Bronchial epithelial cell (primary cell): Measurements from ENCODE around the gene DNAH14. TPM values are rescaled to one million over a fixed set of nuclear protein-coding genes. Genes with fewer than 3 reads are reported as not detected.
"Not testable (repeated sequence)": the region's sequence is repeated elsewhere in the genome, so short reads cannot be mapped to it uniquely, and the experiment has no call there.

Source experiments
- DNase-seq: peaks from one replicate; pipeline ENCODE4 v3.0.0-alpha.2; 2010; ENCODE audit warnings: low read depth
- FAIRE-seq: peaks from 2 replicates; lab custom pipeline; 2011; peaks lifted over from hg19 to GRCh38; lab: Jason Lieb, UNC
- H3K27me3 ChIP-seq: 2 replicates; pipeline ENCODE4 v1.5.1; 2011; ENCODE audit warnings: low read length; ENCODE audit not compliant: control insufficient read depth, insufficient read depth
- H3K36me3 ChIP-seq: 2 replicates; pipeline ENCODE4 v1.5.1; 2011; ENCODE audit warnings: low read length; ENCODE audit not compliant: control insufficient read depth, insufficient read depth
- H3K4me3 ChIP-seq: 2 replicates; pipeline ENCODE4 v1.5.1; 2011; ENCODE audit warnings: mild to moderate bottlenecking, low read depth, low read length, control low read depth
- total RNA-seq: library from RNA; depleted of rRNA; stranded (reverse); fragments of >200 nt; gene quantifications from 2 replicates; pipeline ENCODE4 v1.2.1, GENCODE V29; 2014
- TF ChIP-seq, protein P1 (sequence below): IDR thresholded peaks from 2 replicates; pipeline ENCODE4 v1.5.1; 2011; ENCODE audit warnings: mild to moderate bottlenecking, moderate library complexity, low read length, control low read depth, inconsistent platforms; ENCODE audit not compliant: insufficient read depth, severe bottlenecking

Gene DNAH14
- total RNA-seq, 1 donor from 2014 or later, result 10.5 TPM

- Histone ChIP-seq H3K27me3 (no peaks in the 10 kb centered on the region), H3K36me3 (no peaks in the 10 kb centered on the region), H3K4me3 (no peak overlapping the region)
- TF ChIP-seq, protein P1, sequence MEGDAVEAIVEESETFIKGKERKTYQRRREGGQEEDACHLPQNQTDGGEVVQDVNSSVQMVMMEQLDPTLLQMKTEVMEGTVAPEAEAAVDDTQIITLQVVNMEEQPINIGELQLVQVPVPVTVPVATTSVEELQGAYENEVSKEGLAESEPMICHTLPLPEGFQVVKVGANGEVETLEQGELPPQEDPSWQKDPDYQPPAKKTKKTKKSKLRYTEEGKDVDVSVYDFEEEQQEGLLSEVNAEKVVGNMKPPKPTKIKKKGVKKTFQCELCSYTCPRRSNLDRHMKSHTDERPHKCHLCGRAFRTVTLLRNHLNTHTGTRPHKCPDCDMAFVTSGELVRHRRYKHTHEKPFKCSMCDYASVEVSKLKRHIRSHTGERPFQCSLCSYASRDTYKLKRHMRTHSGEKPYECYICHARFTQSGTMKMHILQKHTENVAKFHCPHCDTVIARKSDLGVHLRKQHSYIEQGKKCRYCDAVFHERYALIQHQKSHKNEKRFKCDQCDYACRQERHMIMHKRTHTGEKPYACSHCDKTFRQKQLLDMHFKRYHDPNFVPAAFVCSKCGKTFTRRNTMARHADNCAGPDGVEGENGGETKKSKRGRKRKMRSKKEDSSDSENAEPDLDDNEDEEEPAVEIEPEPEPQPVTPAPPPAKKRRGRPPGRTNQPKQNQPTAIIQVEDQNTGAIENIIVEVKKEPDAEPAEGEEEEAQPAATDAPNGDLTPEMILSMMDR, result no peak
- FAIRE-seq, result no peak
- DNase-seq, result no peak
These were observed 9.2 kb downstream of the DNAH14 start for GRCh38 chr1:224938652-224939051.

GRCh38 chr1:224939844-224940425 lies 10.5 kb downstream of the DNAH14 start:
- no peak for FAIRE-seq
- DNase-seq, result no peak

DNA sequence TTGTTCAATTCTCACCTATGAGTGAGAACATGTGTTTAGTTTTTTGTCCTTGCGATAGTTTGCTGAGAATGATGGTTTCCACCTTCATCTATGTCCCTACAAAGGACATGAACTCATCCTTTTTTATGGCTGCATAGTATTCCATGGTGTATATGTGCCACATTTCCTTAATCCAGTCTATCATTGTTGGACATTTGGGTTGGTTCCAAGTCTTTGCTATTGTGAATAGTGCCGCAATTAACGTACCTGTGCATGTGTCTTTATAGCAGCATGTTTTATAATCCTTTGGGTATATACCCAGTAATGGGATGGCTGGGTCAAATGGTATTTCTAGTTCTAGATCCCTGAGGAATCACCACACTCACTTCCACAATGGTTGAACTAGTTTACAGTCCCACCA lies 11.3 kb downstream of the DNAH14 start:
- H3K4me3 ChIP-seq, DNase-seq, FAIRE-seq, H3K36me3 ChIP-seq, H3K27me3 ChIP-seq: not testable (repeated sequence)

More at GRCh38 chr1:224939844-224940425, 10.5 kb downstream of the DNAH14 start:
- H3K27me3 ChIP-seq, result no peaks in the 10 kb centered on the region
- H3K4me3 ChIP-seq, result no peak overlapping the region
- H3K36me3 ChIP-seq, result no peaks in the 10 kb centered on the region
- TF ChIP-seq, protein P1, result no peak

DNA sequence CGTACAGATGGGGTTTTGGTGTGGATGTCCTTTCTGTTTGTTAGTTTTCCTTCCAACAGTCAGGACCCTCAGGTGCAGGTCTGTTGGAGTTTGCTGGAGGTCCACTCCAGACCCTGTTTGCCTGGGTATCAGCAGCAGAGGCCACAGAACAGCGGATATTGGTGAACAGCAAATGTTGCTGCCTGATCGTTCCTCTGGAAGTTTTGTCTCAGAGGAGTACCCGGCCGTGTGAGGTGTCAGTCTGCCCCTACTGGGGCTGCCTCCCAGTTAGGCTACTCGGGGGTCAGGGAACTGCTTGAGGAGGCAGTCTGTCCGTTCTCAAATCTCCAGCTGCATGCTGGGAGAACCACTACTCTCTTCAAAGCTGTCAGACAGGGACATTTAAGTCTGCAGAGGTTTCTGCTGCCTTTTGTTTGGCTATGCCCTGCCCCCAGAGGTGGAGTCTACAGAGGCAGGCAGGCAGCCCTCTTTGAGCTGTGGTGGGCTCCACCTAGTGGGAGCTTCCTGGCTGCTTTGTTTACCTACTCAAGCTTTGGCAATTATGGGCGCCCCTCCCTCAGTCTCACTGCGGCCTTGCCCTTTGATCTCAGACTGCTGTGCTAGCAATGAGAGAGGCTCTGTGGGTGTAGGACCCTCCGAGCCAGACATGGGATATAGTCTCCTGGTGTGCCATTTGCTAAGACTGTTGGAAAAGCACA lies 16.3 kb downstream of the DNAH14 start:
- FAIRE-seq, H3K4me3 ChIP-seq, H3K36me3 ChIP-seq, DNase-seq, H3K27me3 ChIP-seq: not testable (repeated sequence)

GRCh38 chr1:224946349-224946691 lies 16.8 kb downstream of the DNAH14 start:
- not testable (repeated sequence) for FAIRE-seq

DNA sequence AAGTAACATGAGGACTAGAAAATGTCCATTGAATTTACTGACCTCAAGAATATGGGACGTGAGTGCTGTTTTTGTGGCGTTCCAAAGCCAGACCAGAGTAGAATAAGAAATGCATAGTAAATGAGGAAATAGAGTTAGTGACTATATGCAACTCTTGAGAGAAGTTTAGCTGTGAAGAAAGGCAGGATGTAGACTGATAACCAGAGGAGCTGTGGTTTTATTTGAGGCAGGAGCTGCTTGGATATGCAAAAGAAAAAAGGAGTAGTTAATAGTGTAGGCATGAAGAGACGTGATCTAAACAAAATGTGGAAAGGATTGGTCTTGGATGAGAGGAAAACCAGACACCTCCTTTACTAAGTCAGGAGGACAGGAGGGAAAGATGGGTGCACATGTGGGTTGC lies 28.2 kb downstream of the DNAH14 start:
- FAIRE-seq (no peak), DNase-seq (no peak)
- H3K4me3 ChIP-seq, result no peak overlapping the region
- H3K27me3 ChIP-seq, result no peaks in the 10 kb centered on the region
- H3K36me3 ChIP-seq, result no peaks in the 10 kb centered on the region
- TF ChIP-seq, protein P1, result no peak

More at GRCh38 chr1:224946349-224946691, 16.8 kb downstream of the DNAH14 start:
- not testable (repeated sequence) for H3K27me3 ChIP-seq, DNase-seq, H3K36me3 ChIP-seq, H3K4me3 ChIP-seq

DNA sequence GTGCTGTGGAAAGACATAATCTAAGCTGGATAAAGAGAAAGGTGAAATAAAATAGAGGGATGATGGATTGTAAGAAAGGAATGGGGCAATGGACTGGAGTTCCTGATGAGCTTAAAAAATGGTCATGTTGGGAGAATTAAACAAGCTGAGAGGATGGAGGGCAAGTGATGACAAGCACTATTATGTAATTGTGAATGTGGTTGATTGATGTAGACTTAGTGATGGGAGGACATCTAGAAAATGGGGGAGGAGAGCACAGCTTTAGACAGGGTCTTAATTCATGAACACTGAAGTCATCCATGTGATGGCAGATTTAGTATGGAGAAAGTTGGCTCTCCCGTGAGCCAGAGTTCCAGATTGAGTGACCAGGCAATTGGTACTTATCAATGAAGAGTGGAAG lies 29.0 kb downstream of the DNAH14 start:
- Histone ChIP-seq H3K36me3 (no peaks in the 10 kb centered on the region), H3K4me3 (no peak overlapping the region), H3K27me3 (no peaks in the 10 kb centered on the region)
- no peak for FAIRE-seq
- TF ChIP-seq, protein P1, result no peak
- no peak for DNase-seq
